LNCAP (cell line): ENCODE measurements around the gene RARG.

Experiments used
- TF ChIP-seq, protein P1 (sequence below): fragments of 450-650 bp; IDR thresholded peaks from 2 replicates; pipeline ENCODE4 v1.5.1; 2017; ENCODE audit warnings: mild to moderate bottlenecking

The RARG gene

GRCh38 chr12:53253298-53253697, 21.3 kb upstream of the RARG start:
- TF ChIP-seq, protein P1, sequence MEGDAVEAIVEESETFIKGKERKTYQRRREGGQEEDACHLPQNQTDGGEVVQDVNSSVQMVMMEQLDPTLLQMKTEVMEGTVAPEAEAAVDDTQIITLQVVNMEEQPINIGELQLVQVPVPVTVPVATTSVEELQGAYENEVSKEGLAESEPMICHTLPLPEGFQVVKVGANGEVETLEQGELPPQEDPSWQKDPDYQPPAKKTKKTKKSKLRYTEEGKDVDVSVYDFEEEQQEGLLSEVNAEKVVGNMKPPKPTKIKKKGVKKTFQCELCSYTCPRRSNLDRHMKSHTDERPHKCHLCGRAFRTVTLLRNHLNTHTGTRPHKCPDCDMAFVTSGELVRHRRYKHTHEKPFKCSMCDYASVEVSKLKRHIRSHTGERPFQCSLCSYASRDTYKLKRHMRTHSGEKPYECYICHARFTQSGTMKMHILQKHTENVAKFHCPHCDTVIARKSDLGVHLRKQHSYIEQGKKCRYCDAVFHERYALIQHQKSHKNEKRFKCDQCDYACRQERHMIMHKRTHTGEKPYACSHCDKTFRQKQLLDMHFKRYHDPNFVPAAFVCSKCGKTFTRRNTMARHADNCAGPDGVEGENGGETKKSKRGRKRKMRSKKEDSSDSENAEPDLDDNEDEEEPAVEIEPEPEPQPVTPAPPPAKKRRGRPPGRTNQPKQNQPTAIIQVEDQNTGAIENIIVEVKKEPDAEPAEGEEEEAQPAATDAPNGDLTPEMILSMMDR, result no peak

GRCh38 chr12:53252349-53252916, 20.4 kb upstream of the RARG start:
- TF ChIP-seq, protein P1, result no peak

GRCh38 chr12:53251477-53252348, 19.7 kb upstream of the RARG start:
- TF ChIP-seq, protein P1, result peak; percentile 42

- TF ChIP-seq, protein P1, result no peak
Measured at GRCh38 chr12:53245286-53245685, 13.3 kb upstream of the RARG start.

GRCh38 chr12:53244337-53244736, 12.3 kb upstream of the RARG start:
- TF ChIP-seq, protein P1, result no peak

- TF ChIP-seq, protein P1, result no peak
Measured at GRCh38 chr12:53241623-53242412, 9.8 kb upstream of the RARG start.

GRCh38 chr12:53239643-53240258, 7.7 kb upstream of the RARG start:
- TF ChIP-seq, protein P1, result no peak
